Mucosa of rectum (tissue), 2 donors: ENCODE results near the gene DIAPH1.
A peak's percentile ranks its signal among the peaks of the same experiment; 100 is the strongest.

Source experiments
- H3K27ac ChIP-seq, 2 donors: one replicate each; pipeline ENCODE4 v1.7.0; 2013; ENCODE audit warnings: inconsistent platforms in 2 of 2, low read depth in 2 of 2, low read length in 2 of 2
- H3K27me3 ChIP-seq, 2 donors: one replicate each; pipeline ENCODE4 v1.7.0; 2013; ENCODE audit warnings: low read length in 2 of 2; ENCODE audit not compliant: control insufficient read depth in 2 of 2, insufficient read depth in 2 of 2
- H3K36me3 ChIP-seq, 2 donors: one replicate each; pipeline ENCODE4 v1.7.0; 2013; ENCODE audit warnings: low read length in 2 of 2; ENCODE audit not compliant: control insufficient read depth in 2 of 2, insufficient read depth in 2 of 2
- H3K4me1 ChIP-seq, 2 donors: one replicate each; pipeline ENCODE4 v1.7.0; 2013; ENCODE audit warnings: low read length in 2 of 2, mild to moderate bottlenecking in 1 of 2; ENCODE audit not compliant: control insufficient read depth in 2 of 2, insufficient read depth in 2 of 2
- H3K4me3 ChIP-seq, 2 donors: one replicate each; pipeline ENCODE4 v1.7.0; 2013; ENCODE audit warnings: low read length in 2 of 2
- H3K9ac ChIP-seq, 2 donors: one replicate each; pipeline ENCODE4 v1.7.0; 2013; ENCODE audit warnings: low read length in 2 of 2, low read depth in 1 of 2, mild to moderate bottlenecking in 1 of 2
- H3K9me3 ChIP-seq, 2 donors: one replicate each; pipeline ENCODE4 v1.7.0; 2013; ENCODE audit warnings: low read length in 2 of 2; ENCODE audit not compliant: control insufficient read depth in 2 of 2
- donor health status: healthy.
- donor health status: Normal muscosa, but diverticular disease.

Gene DIAPH1

GRCh38 chr5:141570655-141571054 lies 48.1 kb downstream of the DIAPH1 start:
- peaks cover 48 to 56% of the 10 kb centered on the region in 2 donors for H3K36me3 ChIP-seq

GRCh38 chr5:141567513-141568117 lies 51.2 kb downstream of the DIAPH1 start:
- no peaks in the 10 kb centered on the region for H3K9me3 ChIP-seq
- peaks cover 3 to 4% of the 10 kb centered on the region in 2 donors for H3K4me1 ChIP-seq
- peaks cover 30 to 44% of the 10 kb centered on the region in 2 donors for H3K36me3 ChIP-seq
- no peak overlapping the region for H3K27ac ChIP-seq
- H3K27me3 ChIP-seq = no peaks in the 10 kb centered on the region
- no peak overlapping the region for H3K9ac ChIP-seq
- no peak overlapping the region for H3K4me3 ChIP-seq

More at GRCh38 chr5:141570655-141571054, 48.1 kb downstream of the DIAPH1 start:
- Histone ChIP-seq H3K4me3 (no peak overlapping the region), H3K4me1 (no peaks in the 10 kb centered on the region), H3K27ac (no peak overlapping the region), H3K9ac (no peak overlapping the region), H3K27me3 (no peaks in the 10 kb centered on the region), H3K9me3 (no peaks in the 10 kb centered on the region)

DNA sequence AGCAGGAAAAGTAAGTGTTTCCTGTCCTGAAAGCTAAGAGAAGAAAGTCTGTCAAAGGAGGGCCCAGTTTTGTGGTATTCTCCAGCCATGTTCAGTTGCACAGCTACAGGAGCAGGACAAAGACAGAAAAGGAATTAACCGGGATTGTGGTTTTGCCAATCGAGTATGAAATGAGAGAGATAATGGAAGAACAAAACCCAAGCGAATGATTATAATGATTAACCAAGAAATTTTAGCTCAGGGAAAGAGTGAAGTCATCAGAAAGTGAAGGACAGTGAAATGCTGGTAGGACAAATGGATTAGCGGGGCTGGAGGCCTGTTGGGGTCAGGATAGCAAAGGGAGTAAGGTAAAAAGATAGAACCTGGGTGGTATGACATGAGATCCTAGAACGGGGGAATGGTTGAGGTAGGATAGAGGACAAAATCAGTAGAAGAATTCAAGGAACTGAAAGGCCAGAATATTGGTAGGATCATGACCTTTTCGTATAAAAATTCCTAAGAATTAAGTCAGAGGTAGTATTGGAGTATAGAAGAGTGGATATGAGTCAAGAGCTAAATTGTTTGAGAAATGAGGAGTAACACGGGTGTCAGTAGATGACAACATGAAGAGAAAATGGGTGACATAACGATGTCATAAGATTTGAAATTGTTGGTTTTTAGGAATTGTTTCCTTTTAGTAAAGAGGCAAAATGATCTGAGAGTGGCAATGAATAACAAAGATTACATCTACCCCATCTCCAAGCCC lies 52.8 kb downstream of the DIAPH1 start:
- Histone ChIP-seq H3K27me3 (no peaks in the 10 kb centered on the region), H3K9me3 (no peaks in the 10 kb centered on the region), H3K9ac (no peak overlapping the region), H3K4me3 (no peak overlapping the region), H3K36me3 (peaks cover 19 to 44% of the 10 kb centered on the region in 2 donors), H3K4me1 (peaks cover 3 to 7% of the 10 kb centered on the region in 2 donors), H3K27ac (no peak overlapping the region)

DNA sequence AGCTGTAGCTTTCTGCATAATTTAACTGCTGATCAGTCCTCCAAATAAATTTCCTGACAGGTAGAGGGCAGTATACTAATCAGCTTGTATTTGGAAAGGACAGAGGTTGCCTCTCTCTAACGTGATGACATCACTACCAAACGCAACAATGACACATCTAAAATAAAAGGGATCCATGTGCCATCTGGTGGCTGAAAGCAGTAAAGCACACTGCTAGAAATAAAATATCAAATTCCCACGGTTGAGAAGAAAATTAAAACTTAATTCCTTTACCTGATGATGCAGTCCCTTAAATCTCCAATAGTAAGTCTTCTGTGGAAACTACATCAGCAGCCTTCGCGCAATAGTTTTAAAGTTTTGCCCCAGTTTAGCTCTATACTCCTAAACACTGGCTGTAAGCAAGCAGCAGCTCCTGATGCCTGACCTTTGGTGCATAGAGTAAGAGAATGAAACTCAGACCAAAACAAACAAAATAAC lies 54.5 kb downstream of the DIAPH1 start:
- H3K27me3 ChIP-seq = no peaks in the 10 kb centered on the region
- no peak overlapping the region for H3K4me3 ChIP-seq
- peak overlapping the region in 1 of 2 donors; percentile 43 for H3K9ac ChIP-seq
- H3K9me3 ChIP-seq = no peaks in the 10 kb centered on the region
- H3K36me3 ChIP-seq = peaks cover 13 to 34% of the 10 kb centered on the region in 2 donors
- peaks cover 9 to 20% of the 10 kb centered on the region in 2 donors for H3K4me1 ChIP-seq
- H3K27ac ChIP-seq = peak overlapping the region in 1 of 2 donors; percentile 34

- Histone ChIP-seq H3K4me1 (peaks cover 9 to 20% of the 10 kb centered on the region in 2 donors), H3K27ac (peak overlapping the region; percentile 75 to 90), H3K4me3 (peak overlapping the region; percentile 48 to 53), H3K36me3 (peaks cover 10 to 23% of the 10 kb centered on the region in 2 donors), H3K9ac (peak overlapping the region; percentile 51 to 61), H3K27me3 (no peaks in the 10 kb centered on the region), H3K9me3 (no peaks in the 10 kb centered on the region)
These were observed 57.9 kb downstream of the DIAPH1 start for GRCh38 chr5:141560725-141561483.

DNA sequence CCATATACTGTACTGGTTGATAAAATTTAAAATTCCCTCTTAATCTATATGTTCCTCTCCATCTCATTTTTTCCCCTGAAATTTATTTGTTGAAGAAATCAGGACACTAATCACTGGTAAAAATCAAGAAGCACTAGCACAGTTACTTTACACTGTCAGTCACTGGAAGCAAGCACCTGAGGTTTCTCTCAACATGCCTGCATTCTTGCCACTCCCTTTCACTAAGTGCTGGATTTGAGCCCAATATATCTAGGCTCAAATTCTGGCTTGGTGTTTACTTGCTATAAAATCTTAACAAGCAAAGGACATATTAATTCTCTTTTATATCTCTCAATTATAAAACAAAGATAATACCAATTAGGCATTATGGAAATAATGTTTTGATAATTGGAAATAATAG lies 58.6 kb downstream of the DIAPH1 start:
- Histone ChIP-seq H3K4me3 (peak overlapping the region; percentile 48 to 53), H3K27me3 (no peaks in the 10 kb centered on the region), H3K4me1 (peaks cover 9 to 20% of the 10 kb centered on the region in 2 donors), H3K36me3 (peaks cover 13 to 16% of the 10 kb centered on the region in 2 donors), H3K9ac (peak overlapping the region; percentile 51 to 61), H3K27ac (peak overlapping the region; percentile 75 to 90), H3K9me3 (no peaks in the 10 kb centered on the region)

GRCh38 chr5:141559461-141559860 lies 59.3 kb downstream of the DIAPH1 start:
- Histone ChIP-seq H3K4me3 (no peak overlapping the region), H3K27ac (no peak overlapping the region), H3K27me3 (no peaks in the 10 kb centered on the region), H3K9ac (no peak overlapping the region), H3K9me3 (no peaks in the 10 kb centered on the region), H3K4me1 (peaks cover 8 to 18% of the 10 kb centered on the region in 2 donors), H3K36me3 (peaks cover 13 to 16% of the 10 kb centered on the region in 2 donors)

DNA sequence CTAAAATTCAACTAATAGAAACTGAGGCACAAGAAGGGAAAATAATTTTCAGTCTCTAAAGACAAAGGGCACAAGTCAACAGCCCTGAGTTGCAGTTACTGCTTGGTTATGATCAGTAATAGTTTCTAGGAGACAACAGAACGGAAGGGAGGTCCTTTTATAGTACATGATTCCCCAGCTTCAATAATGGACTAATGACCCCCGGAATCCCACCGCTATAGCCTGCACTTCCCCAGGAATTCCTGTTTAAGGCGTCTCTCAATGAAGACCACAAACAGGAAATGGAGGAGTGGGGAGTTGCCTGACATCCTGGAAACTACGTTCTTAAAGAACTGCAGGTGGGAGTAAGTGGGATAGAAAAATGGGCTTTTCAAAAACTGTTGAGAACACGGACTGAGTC lies 60.6 kb downstream of the DIAPH1 start:
- H3K9ac ChIP-seq = no peak overlapping the region
- H3K4me3 ChIP-seq = no peak overlapping the region
- H3K27ac ChIP-seq = no peak overlapping the region

GRCh38 chr5:141557681-141558136 lies 61.1 kb downstream of the DIAPH1 start:
- Histone ChIP-seq H3K9ac (peak overlapping the region in 1 of 2 donors; percentile 30), H3K36me3 (peaks cover 9 to 15% of the 10 kb centered on the region in 2 donors), H3K4me1 (peaks cover 6 to 17% of the 10 kb centered on the region in 2 donors), H3K4me3 (peak overlapping the region; percentile 7 to 43), H3K9me3 (no peaks in the 10 kb centered on the region), H3K27me3 (no peaks in the 10 kb centered on the region), H3K27ac (peak overlapping the region; percentile 26 to 48)

More for the DNA sequence above, 60.6 kb downstream of the DIAPH1 start:
- Histone ChIP-seq H3K4me1 (peaks cover 6 to 17% of the 10 kb centered on the region in 2 donors), H3K9me3 (no peaks in the 10 kb centered on the region), H3K36me3 (peaks cover 13 to 16% of the 10 kb centered on the region in 2 donors), H3K27me3 (no peaks in the 10 kb centered on the region)
